Suprapubic skin (tissue), 4 donors: ENCODE measurements around the gene SSR3.

Source experiments
- EP300 ChIP-seq: sonication (generic); formaldehyde crosslinking; IDR thresholded peaks from one replicate; pipeline ENCODE4 v1.6.1; 2017; ENCODE audit warnings: antibody characterized with exemption
- POLR2A ChIP-seq, 2 donors: fragments of 450-650 bp; IDR thresholded peaks; one replicate each; pipeline ENCODE4 v1.6.1; 2017; ENCODE audit warnings: antibody characterized with exemption in 2 of 2, mild to moderate bottlenecking in 2 of 2, moderate library complexity in 2 of 2
- POLR2AphosphoS5 ChIP-seq, 3 donors: sonication (generic); formaldehyde crosslinking; IDR thresholded peaks; one replicate each; pipeline ENCODE4 v1.6.1; 2017; ENCODE audit warnings: antibody characterized with exemption in 3 of 3
- TF ChIP-seq, protein P1 (sequence below), 2 donors: fragments of 200-600 bp in 1 of 2; fragments of 450-650 bp in 1 of 2; sonication (generic) in 1 of 2; IDR thresholded peaks; one replicate each; pipeline ENCODE4 v1.5.1; 2016 to 2019; ENCODE audit warnings: antibody characterized with exemption in 2 of 2, mild to moderate bottlenecking in 1 of 2, moderate library complexity in 1 of 2

- TF ChIP-seq, protein P1, sequence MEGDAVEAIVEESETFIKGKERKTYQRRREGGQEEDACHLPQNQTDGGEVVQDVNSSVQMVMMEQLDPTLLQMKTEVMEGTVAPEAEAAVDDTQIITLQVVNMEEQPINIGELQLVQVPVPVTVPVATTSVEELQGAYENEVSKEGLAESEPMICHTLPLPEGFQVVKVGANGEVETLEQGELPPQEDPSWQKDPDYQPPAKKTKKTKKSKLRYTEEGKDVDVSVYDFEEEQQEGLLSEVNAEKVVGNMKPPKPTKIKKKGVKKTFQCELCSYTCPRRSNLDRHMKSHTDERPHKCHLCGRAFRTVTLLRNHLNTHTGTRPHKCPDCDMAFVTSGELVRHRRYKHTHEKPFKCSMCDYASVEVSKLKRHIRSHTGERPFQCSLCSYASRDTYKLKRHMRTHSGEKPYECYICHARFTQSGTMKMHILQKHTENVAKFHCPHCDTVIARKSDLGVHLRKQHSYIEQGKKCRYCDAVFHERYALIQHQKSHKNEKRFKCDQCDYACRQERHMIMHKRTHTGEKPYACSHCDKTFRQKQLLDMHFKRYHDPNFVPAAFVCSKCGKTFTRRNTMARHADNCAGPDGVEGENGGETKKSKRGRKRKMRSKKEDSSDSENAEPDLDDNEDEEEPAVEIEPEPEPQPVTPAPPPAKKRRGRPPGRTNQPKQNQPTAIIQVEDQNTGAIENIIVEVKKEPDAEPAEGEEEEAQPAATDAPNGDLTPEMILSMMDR (IDR thresholded peaks at IDR 0.05), result no peak
- TF ChIP-seq EP300 (no peak), POLR2A (IDR thresholded peaks at IDR 0.05) (no peak), POLR2AphosphoS5 (IDR thresholded peaks at IDR 0.05) (no peak)
Observed at GRCh38 chr3:156525808-156526207, 29.1 kb downstream of the SSR3 start.
